Neural cell (in vitro differentiated cells): ENCODE measurements around the gene TMC3. TPM values are rescaled to one million over a fixed set of nuclear protein-coding genes. Genes with fewer than 3 reads are reported as not detected.

ENCODE experiments used
- H2AFZ ChIP-seq: fragments of 200-600, 300-800 bp; sonication (generic), shearing (Covaris generic); 2 replicates; pipeline ENCODE4 v1.6.0; 2014; ENCODE audit warnings: low read depth, mild to moderate bottlenecking, antibody characterized with exemption, low read length, moderate library complexity
- H3F3A ChIP-seq: fragments of 200-600 bp; shearing (Covaris generic); 2 replicates; pipeline ENCODE4 v1.6.1; 2016; ENCODE audit warnings: mild to moderate bottlenecking, moderate library complexity, mixed read lengths, antibody characterized with exemption, low read length; ENCODE audit not compliant: insufficient read depth, poor library complexity, severe bottlenecking
- H3K27ac ChIP-seq: fragments of 200-600, 300-800 bp; sonication (generic), shearing (Covaris generic); 2 replicates; pipeline ENCODE4 v1.5.1; 2014; ENCODE audit warnings: mild to moderate bottlenecking, low read length, moderate library complexity
- H3K27me3 ChIP-seq: fragments of 300-800, 200-600 bp; sonication (generic), shearing (Covaris generic); 2 replicates; pipeline ENCODE4 v1.6.0; 2014; ENCODE audit warnings: mild to moderate bottlenecking, low read depth, low read length, moderate library complexity; ENCODE audit not compliant: insufficient read depth
- H3K36me3 ChIP-seq: fragments of 300-800, 200-600 bp; sonication (generic), shearing (Covaris generic); 2 replicates; pipeline ENCODE4 v1.5.1; 2014; ENCODE audit warnings: mild to moderate bottlenecking, antibody characterized with exemption, low read length, moderate library complexity; ENCODE audit not compliant: insufficient read depth
- H3K4me2 ChIP-seq: fragments of 300-800, 200-600 bp; sonication (generic), shearing (Covaris generic); 2 replicates; pipeline ENCODE4 v1.6.0; 2014; ENCODE audit warnings: mild to moderate bottlenecking, low read length
- H3K4me3 ChIP-seq: fragments of 300-800, 200-600 bp; sonication (generic), shearing (Covaris generic); 2 replicates; pipeline ENCODE4 v1.5.1; 2014; ENCODE audit warnings: mild to moderate bottlenecking, low read length, moderate library complexity
- H3K79me2 ChIP-seq: fragments of 200-600 bp; shearing (Covaris generic); replicated peaks from 2 replicates; pipeline ENCODE4 v1.6.0; 2014; ENCODE audit warnings: mild to moderate bottlenecking, low read length, moderate library complexity; ENCODE audit not compliant: insufficient read depth
- H3K9ac ChIP-seq: fragments of 300-800, 200-600 bp; sonication (generic), shearing (Covaris generic); 2 replicates; pipeline ENCODE4 v1.6.1; 2016; ENCODE audit warnings: mild to moderate bottlenecking, low read length, mixed read lengths
- H3K9me2 ChIP-seq: fragments of 200-600 bp; shearing (Covaris generic); 2 replicates; pipeline ENCODE4 v1.6.1; 2016; ENCODE audit warnings: mild to moderate bottlenecking, low read length, mixed read lengths; ENCODE audit not compliant: insufficient read depth
- H3K9me3 ChIP-seq: fragments of 200-600, 300-800 bp; sonication (generic), shearing (Covaris generic); 2 replicates; pipeline ENCODE4 v1.6.1; 2016; ENCODE audit warnings: mild to moderate bottlenecking, mixed run types, low read length, moderate library complexity, mixed read lengths
- H4K20me1 ChIP-seq: fragments of 200-600 bp; shearing (Covaris generic); 2 replicates; pipeline ENCODE4 v1.6.1; 2016; ENCODE audit warnings: mild to moderate bottlenecking, mixed run types; ENCODE audit not compliant: insufficient read depth
- EP300 ChIP-seq: fragments of 450-650 bp; conservative IDR thresholded peaks from 2 replicates; pipeline ENCODE4 v1.6.1; 2014; ENCODE audit warnings: antibody characterized with exemption, mild to moderate bottlenecking, moderate library complexity; ENCODE audit not compliant: poor library complexity, severe bottlenecking
- EZH2 ChIP-seq: fragments of 200-600, 300-800 bp; shearing (Covaris generic), sonication (generic); IDR thresholded peaks from 2 replicates; pipeline ENCODE4 v1.6.1; 2014; ENCODE audit warnings: antibody characterized with exemption, low read length, borderline replicate concordance, mild to moderate bottlenecking; ENCODE audit not compliant: insufficient read depth, poor library complexity, severe bottlenecking
- MXI1 ChIP-seq: fragments of 450-650 bp; conservative IDR thresholded peaks from 2 replicates; pipeline ENCODE4 v1.6.1; 2014; ENCODE audit warnings: antibody characterized with exemption, mild to moderate bottlenecking; ENCODE audit not compliant: poor library complexity, severe bottlenecking
- POLR2AphosphoS5 ChIP-seq: IDR thresholded peaks from 2 replicates; pipeline ENCODE4 v1.6.1; 2012
- RAD21 ChIP-seq: fragments of 450-650 bp; conservative IDR thresholded peaks from 2 replicates; pipeline ENCODE4 v1.6.1; 2014; ENCODE audit warnings: antibody characterized with exemption, mild to moderate bottlenecking, moderate library complexity
- SMC3 ChIP-seq: fragments of 450-650 bp; conservative IDR thresholded peaks from 2 replicates; pipeline ENCODE4 v1.6.1; 2014; ENCODE audit warnings: antibody characterized with exemption, mild to moderate bottlenecking, moderate library complexity; ENCODE audit not compliant: poor library complexity
- TAF1 ChIP-seq: IDR thresholded peaks from 2 replicates; pipeline ENCODE4 v1.6.1; 2012; ENCODE audit warnings: low read depth
- polyA plus RNA-seq: library from polyadenylated mRNA; depleted of rRNA; stranded (reverse); fragments of >200 nt; gene quantifications from 2 replicates; pipeline ENCODE4 v1.2.3, GENCODE V29; 2014
- TF ChIP-seq, protein P1 (sequence below): IDR thresholded peaks from 2 replicates; pipeline ENCODE4 v1.6.1; 2012; ENCODE audit warnings: borderline replicate concordance
- TF ChIP-seq, protein P2 (sequence below): fragments of 450-650 bp; IDR thresholded peaks from 2 replicates; pipeline ENCODE4 v1.5.1; 2014; ENCODE audit warnings: antibody characterized with exemption, mild to moderate bottlenecking, moderate library complexity; ENCODE audit not compliant: poor library complexity, severe bottlenecking

The TMC3 gene
- polyA plus RNA-seq, 1 donor from 2014 or later, result not detected

DNA sequence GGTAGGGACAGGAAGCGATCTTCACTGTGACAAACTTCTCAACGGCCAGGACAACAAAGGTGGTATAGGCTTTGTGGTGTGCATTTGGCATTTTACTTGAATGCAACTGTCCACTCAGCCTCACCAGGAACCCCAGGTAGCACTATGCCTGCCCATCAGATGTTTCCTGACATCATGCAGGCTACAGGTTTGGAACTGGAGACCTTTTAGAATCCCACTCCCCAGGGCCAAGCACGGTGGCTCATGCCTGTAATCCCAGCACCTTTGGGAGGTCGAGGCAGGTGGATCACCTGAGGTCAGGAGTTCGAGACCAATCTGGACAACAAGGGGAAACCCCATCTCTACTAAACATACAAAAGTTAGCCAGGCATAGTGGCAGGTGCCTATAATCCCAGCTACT is 59.6 kb downstream of the TMC3 start:
- Histone ChIP-seq H3K9ac (no peak overlapping the region), H3K27me3 (no peaks in the 10 kb centered on the region), H3K27ac (no peak overlapping the region), H2AFZ (no peak overlapping the region), H3K9me3 (no peaks in the 10 kb centered on the region), H3F3A (no peaks in the 10 kb centered on the region), H3K4me2 (no peak overlapping the region), H4K20me1 (no peaks in the 10 kb centered on the region), H3K4me3 (no peak overlapping the region), H3K9me2 (no peaks in the 10 kb centered on the region), H3K36me3 (no peaks in the 10 kb centered on the region), H3K79me2 (no peaks in the 10 kb centered on the region)
- TF ChIP-seq SMC3 (no peak), TAF1 (no peak), POLR2AphosphoS5 (no peak), EP300 (no peak), MXI1 (no peak), EZH2 (no peak)
- TF ChIP-seq, protein P1, sequence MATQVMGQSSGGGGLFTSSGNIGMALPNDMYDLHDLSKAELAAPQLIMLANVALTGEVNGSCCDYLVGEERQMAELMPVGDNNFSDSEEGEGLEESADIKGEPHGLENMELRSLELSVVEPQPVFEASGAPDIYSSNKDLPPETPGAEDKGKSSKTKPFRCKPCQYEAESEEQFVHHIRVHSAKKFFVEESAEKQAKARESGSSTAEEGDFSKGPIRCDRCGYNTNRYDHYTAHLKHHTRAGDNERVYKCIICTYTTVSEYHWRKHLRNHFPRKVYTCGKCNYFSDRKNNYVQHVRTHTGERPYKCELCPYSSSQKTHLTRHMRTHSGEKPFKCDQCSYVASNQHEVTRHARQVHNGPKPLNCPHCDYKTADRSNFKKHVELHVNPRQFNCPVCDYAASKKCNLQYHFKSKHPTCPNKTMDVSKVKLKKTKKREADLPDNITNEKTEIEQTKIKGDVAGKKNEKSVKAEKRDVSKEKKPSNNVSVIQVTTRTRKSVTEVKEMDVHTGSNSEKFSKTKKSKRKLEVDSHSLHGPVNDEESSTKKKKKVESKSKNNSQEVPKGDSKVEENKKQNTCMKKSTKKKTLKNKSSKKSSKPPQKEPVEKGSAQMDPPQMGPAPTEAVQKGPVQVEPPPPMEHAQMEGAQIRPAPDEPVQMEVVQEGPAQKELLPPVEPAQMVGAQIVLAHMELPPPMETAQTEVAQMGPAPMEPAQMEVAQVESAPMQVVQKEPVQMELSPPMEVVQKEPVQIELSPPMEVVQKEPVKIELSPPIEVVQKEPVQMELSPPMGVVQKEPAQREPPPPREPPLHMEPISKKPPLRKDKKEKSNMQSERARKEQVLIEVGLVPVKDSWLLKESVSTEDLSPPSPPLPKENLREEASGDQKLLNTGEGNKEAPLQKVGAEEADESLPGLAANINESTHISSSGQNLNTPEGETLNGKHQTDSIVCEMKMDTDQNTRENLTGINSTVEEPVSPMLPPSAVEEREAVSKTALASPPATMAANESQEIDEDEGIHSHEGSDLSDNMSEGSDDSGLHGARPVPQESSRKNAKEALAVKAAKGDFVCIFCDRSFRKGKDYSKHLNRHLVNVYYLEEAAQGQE, result no peak
- TF ChIP-seq, protein P2, sequence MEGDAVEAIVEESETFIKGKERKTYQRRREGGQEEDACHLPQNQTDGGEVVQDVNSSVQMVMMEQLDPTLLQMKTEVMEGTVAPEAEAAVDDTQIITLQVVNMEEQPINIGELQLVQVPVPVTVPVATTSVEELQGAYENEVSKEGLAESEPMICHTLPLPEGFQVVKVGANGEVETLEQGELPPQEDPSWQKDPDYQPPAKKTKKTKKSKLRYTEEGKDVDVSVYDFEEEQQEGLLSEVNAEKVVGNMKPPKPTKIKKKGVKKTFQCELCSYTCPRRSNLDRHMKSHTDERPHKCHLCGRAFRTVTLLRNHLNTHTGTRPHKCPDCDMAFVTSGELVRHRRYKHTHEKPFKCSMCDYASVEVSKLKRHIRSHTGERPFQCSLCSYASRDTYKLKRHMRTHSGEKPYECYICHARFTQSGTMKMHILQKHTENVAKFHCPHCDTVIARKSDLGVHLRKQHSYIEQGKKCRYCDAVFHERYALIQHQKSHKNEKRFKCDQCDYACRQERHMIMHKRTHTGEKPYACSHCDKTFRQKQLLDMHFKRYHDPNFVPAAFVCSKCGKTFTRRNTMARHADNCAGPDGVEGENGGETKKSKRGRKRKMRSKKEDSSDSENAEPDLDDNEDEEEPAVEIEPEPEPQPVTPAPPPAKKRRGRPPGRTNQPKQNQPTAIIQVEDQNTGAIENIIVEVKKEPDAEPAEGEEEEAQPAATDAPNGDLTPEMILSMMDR, result no peak

DNA sequence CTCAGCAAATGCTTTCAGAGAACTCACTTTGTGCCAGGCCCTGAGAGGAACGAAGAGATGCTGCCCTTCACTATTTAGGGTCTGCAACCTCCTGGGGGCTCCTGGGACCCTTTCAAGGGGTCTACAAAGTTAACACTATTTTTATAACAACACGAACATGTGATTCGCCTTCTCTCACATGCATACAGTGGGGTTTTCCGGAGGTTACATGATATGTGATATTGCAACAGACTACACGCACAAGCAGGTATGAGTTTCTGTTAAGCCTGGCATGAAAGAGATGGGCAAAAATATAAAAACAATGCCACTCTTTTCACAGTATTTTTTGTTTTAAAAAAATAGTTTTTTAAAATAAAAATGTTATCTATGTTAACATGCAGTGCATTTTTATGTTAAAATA is 60.3 kb downstream of the TMC3 start:
- Histone ChIP-seq H3K9me3 (no peaks in the 10 kb centered on the region), H3K9ac (no peak overlapping the region), H3K79me2 (no peaks in the 10 kb centered on the region), H3K36me3 (no peaks in the 10 kb centered on the region), H3K9me2 (no peaks in the 10 kb centered on the region), H2AFZ (no peak overlapping the region), H3F3A (no peaks in the 10 kb centered on the region), H4K20me1 (no peaks in the 10 kb centered on the region), H3K4me2 (no peak overlapping the region), H3K27me3 (no peaks in the 10 kb centered on the region), H3K27ac (no peak overlapping the region), H3K4me3 (no peak overlapping the region)
- no peak for TF ChIP-seq RAD21
- TF ChIP-seq POLR2AphosphoS5, result no peak
- TF ChIP-seq, protein P2, result no peak
- TF ChIP-seq TAF1, result no peak
- TF ChIP-seq, protein P1, result no peak
- TF ChIP-seq SMC3, result no peak
- TF ChIP-seq EZH2, result no peak
- no peak for TF ChIP-seq EP300
- no peak for TF ChIP-seq MXI1
